PC-3 (cell line): ENCODE data around the gene UNC13C. TPM values are rescaled to one million over a fixed set of nuclear protein-coding genes. Genes with fewer than 3 reads are reported as not detected.

Experiments
- ATAC-seq: fragments of 200-7000 bp; cut with Tn5 transposase; 2 replicates; pipeline ENCODE4 v1.9.1; 2020; ENCODE audit warnings: mild to moderate bottlenecking, moderate library complexity
- BruUV-seq: library from RNA; stranded (reverse); fragments of 400-500 nt; replicated peaks from 2 replicates; lab custom pipeline; 2021; lab: Mats Ljungman, UMichigan
- CTCF ChIA-PET: fragments of 300-600 bp; sonication (Branson Sonifier 250); formaldehyde crosslinking; loops from one replicate; lab custom pipeline; 2022; ENCODE audit warnings: antibody characterized with exemption; lab: Charles Lee
- POLR2A ChIA-PET: fragments of 300-600 bp; sonication (Branson Sonifier 250); formaldehyde crosslinking; loops from one replicate; lab custom pipeline; 2022; ENCODE audit warnings: antibody characterized with exemption; ENCODE audit not compliant: unreplicated experiment; lab: Charles Lee
- DNase-seq: peaks from one replicate; pipeline ENCODE4 v3.0.0-alpha.2; 2015
- H2AFZ ChIP-seq: fragments of 300-600 bp; sonication (generic); 2 replicates; pipeline ENCODE4 v1.6.0; 2016; ENCODE audit warnings: antibody characterized with exemption, low read length
- H3F3A ChIP-seq: fragments of 300-600 bp; sonication (generic); one replicate; pipeline ENCODE4 v1.6.0; 2017; ENCODE audit warnings: antibody characterized with exemption, low read length, control low read depth, mild to moderate bottlenecking; ENCODE audit not compliant: unreplicated experiment
- H3K27ac ChIP-seq: fragments of 300-600 bp; sonication (generic); 2 replicates; pipeline ENCODE4 v1.5.1; 2016; ENCODE audit warnings: mild to moderate bottlenecking, low read length
- H3K27me3 ChIP-seq: fragments of 300-600 bp; sonication (generic); 2 replicates; pipeline ENCODE4 v1.6.1; 2016; ENCODE audit warnings: low read length, mixed read lengths
- H3K36me3 ChIP-seq: fragments of 300-600 bp; sonication (generic); 2 replicates; pipeline ENCODE4 v1.6.1; 2016; ENCODE audit warnings: low read depth, mixed run types, low read length, mixed read lengths
- H3K4me1 ChIP-seq: fragments of 300-600 bp; sonication (generic); 2 replicates; pipeline ENCODE4 v1.5.1; 2016; ENCODE audit warnings: low read length; ENCODE audit not compliant: insufficient read depth
- H3K4me2 ChIP-seq: fragments of 300-600 bp; sonication (generic); 2 replicates; pipeline ENCODE4 v1.6.0; 2016; ENCODE audit warnings: low read length
- H3K4me3 ChIP-seq: fragments of 300-600 bp; sonication (generic); 2 replicates; pipeline ENCODE4 v1.5.1; 2016; ENCODE audit warnings: mild to moderate bottlenecking, low read length, mixed read lengths
- H3K79me2 ChIP-seq: fragments of 300-600 bp; sonication (generic); 2 replicates; pipeline ENCODE4 v1.6.1; 2017; ENCODE audit warnings: low read length, mixed read lengths
- H3K9ac ChIP-seq: fragments of 300-600 bp; sonication (generic); 2 replicates; pipeline ENCODE4 v1.6.0; 2016; ENCODE audit warnings: mild to moderate bottlenecking, low read length
- H3K9me2 ChIP-seq: fragments of 300-600 bp; sonication (generic); replicated peaks from 2 replicates; pipeline ENCODE4 v1.6.1; 2016; ENCODE audit warnings: mixed run types, low read length, mixed read lengths
- H3K9me3 ChIP-seq: fragments of 300-600 bp; sonication (generic); 2 replicates; pipeline ENCODE4 v1.6.1; 2016; ENCODE audit warnings: low read length, mixed read lengths
- H4K20me1 ChIP-seq: fragments of 300-600 bp; sonication (generic); 2 replicates; pipeline ENCODE4 v1.6.1; 2016; ENCODE audit warnings: low read length, mixed read lengths
- CTCF ChIP-seq: fragments of 300-600 bp; sonication (generic); conservative IDR thresholded peaks from 2 replicates; pipeline ENCODE4 v1.5.1; 2017; ENCODE audit warnings: antibody characterized with exemption, low read depth, mild to moderate bottlenecking, low read length
- EZH2 ChIP-seq: fragments of 300-600 bp; sonication (generic); IDR thresholded peaks from one replicate; pipeline ENCODE4 v1.6.1; 2017; ENCODE audit warnings: antibody characterized with exemption, mild to moderate bottlenecking, low read length; ENCODE audit not compliant: unreplicated experiment
- EZH2phosphoT487 ChIP-seq: fragments of 300-600 bp; sonication (generic); IDR thresholded peaks from 2 replicates; pipeline ENCODE4 v1.6.1; 2018; ENCODE audit warnings: mild to moderate bottlenecking, antibody characterized with exemption, low read length, borderline replicate concordance
- intact Hi-C: fragments of 100-400 bp; cut with micrococcal nuclease; formaldehyde crosslinking; loops from 2 replicates; pipeline ENCODE4 v1.9.0; 2023
- total RNA-seq: library from RNA; depleted of rRNA; stranded (reverse); fragments of >200 nt; gene quantifications from 2 replicates; pipeline ENCODE4 v1.2.3, GENCODE V29; 2014

UNC13C gene
- total RNA-seq, 1 experiment from 2014 or later: not detected

- H3K27ac ChIP-seq: no peak overlapping the region
- H3K4me1 ChIP-seq: no peaks in the 10 kb centered on the region
- no peaks in the 10 kb centered on the region for H3K79me2 ChIP-seq
- no peak for TF ChIP-seq CTCF
- TF ChIP-seq EZH2: no peak
- TF ChIP-seq EZH2phosphoT487: no peak
- H3K4me3 ChIP-seq: no peak overlapping the region
- H3K9me3 ChIP-seq: no peaks in the 10 kb centered on the region
- no peaks in the 10 kb centered on the region for H4K20me1 ChIP-seq
- no peak overlapping the region for H3K9ac ChIP-seq
- CTCF ChIA-PET: no interaction called here
- H3F3A ChIP-seq: no peaks in the 10 kb centered on the region
- H3K27me3 ChIP-seq: no peaks in the 10 kb centered on the region
- H2AFZ ChIP-seq: no peak overlapping the region
- DNase-seq: no peak
- ATAC-seq: no peak
- no TSS peak for BruUV-seq
- no peaks in the 10 kb centered on the region for H3K36me3 ChIP-seq
- no peak overlapping the region for H3K4me2 ChIP-seq
- H3K9me2 ChIP-seq: no peaks in the 10 kb centered on the region
- intact Hi-C loops: no loop called here
- POLR2A ChIA-PET: no interaction called here
Measured at GRCh38 chr15:54387799-54388198, 409.6 kb downstream of the UNC13C start.

GRCh38 chr15:54388746-54389145 lies 410.5 kb downstream of the UNC13C start:
- no peak overlapping the region for H3K4me2 ChIP-seq
- POLR2A ChIA-PET: no interaction called here
- H3K9me2 ChIP-seq: no peaks in the 10 kb centered on the region
- H3K27ac ChIP-seq: no peak overlapping the region
- H3K4me3 ChIP-seq: no peak overlapping the region
- no peaks in the 10 kb centered on the region for H3K9me3 ChIP-seq
- no peaks in the 10 kb centered on the region for H3K79me2 ChIP-seq
- H4K20me1 ChIP-seq: no peaks in the 10 kb centered on the region
- CTCF ChIA-PET: no interaction called here
- no peaks in the 10 kb centered on the region for H3F3A ChIP-seq
- H3K9ac ChIP-seq: no peak overlapping the region
- no TSS peak for BruUV-seq
- intact Hi-C loops: no loop called here
- no peaks in the 10 kb centered on the region for H3K4me1 ChIP-seq
- TF ChIP-seq CTCF: no peak
- TF ChIP-seq EZH2phosphoT487: no peak
- no peak for TF ChIP-seq EZH2
- no peak overlapping the region for H2AFZ ChIP-seq
- H3K27me3 ChIP-seq: no peaks in the 10 kb centered on the region
- DNase-seq: no peak
- no peak for ATAC-seq
- H3K36me3 ChIP-seq: no peaks in the 10 kb centered on the region

- Histone ChIP-seq H2AFZ (no peak overlapping the region), H3K9me3 (no peaks in the 10 kb centered on the region), H3K27me3 (no peaks in the 10 kb centered on the region), H3K4me1 (no peaks in the 10 kb centered on the region), H3K36me3 (no peaks in the 10 kb centered on the region), H3K4me2 (no peak overlapping the region), H3K9ac (no peak overlapping the region), H3K9me2 (no peaks in the 10 kb centered on the region), H3K4me3 (no peak overlapping the region), H3K79me2 (no peaks in the 10 kb centered on the region), H3F3A (no peaks in the 10 kb centered on the region), H3K27ac (no peak overlapping the region), H4K20me1 (no peaks in the 10 kb centered on the region)
- intact Hi-C loops: no loop called here
- DNase-seq (no peak), ATAC-seq (no peak)
- BruUV-seq: no TSS peak
- ChIA-PET POLR2A (no interaction called here), CTCF (no interaction called here)
- TF ChIP-seq EZH2: no peak
- no peak for TF ChIP-seq EZH2phosphoT487
- no peak for TF ChIP-seq CTCF
Measured at GRCh38 chr15:54410481-54410880, 432.2 kb downstream of the UNC13C start.
